ENCODE measurements around the gene PDE6B. TPM values are rescaled to one million over a fixed set of nuclear protein-coding genes. Genes with fewer than 3 reads are reported as not detected.

The PDE6B gene
- total RNA-seq, 4 donors from 2014 or later, result 0.81 to 5.5 (median 1.8) TPM

- TF ChIP-seq EP300 (IDR thresholded peaks at IDR 0.05), result no peak
- TF ChIP-seq CTCF (IDR thresholded peaks at IDR 0.05), result no peak
- TF ChIP-seq POLR2AphosphoS5 (IDR thresholded peaks at IDR 0.05), result no peak
- no peak for TF ChIP-seq POLR2A (IDR thresholded peaks at IDR 0.05)
- H3K4me3 ChIP-seq, result no peak overlapping the region
- H3K27ac ChIP-seq, result no peak overlapping the region
- ATAC-seq, result no peak
- 86 to 95% methylated on average over 4 to 5 of the region's 10 CpGs for WGBS, 2 donors (ENCODE audit: low coverage in 1 of 2)
- H3K27me3 ChIP-seq, result peaks cover 51% of the 10 kb centered on the region
- no peaks in the 10 kb centered on the region for H3K36me3 ChIP-seq
- no peaks in the 10 kb centered on the region for H3K9me3 ChIP-seq
- H3K4me1 ChIP-seq, result peaks cover 0 to 18% (median 8%) of the 10 kb centered on the region in 3 donors
These were observed 35.0 kb downstream of the PDE6B start for GRCh38 chr4:660401-660800.

GRCh38 chr4:661231-661630 is 35.9 kb downstream of the PDE6B start:
- no peak overlapping the region for H3K27ac ChIP-seq
- H3K9me3 ChIP-seq, result no peaks in the 10 kb centered on the region
- WGBS, 2 donors (ENCODE audit: low coverage in 1 of 2), result 90 to 100% methylated on average over 3 of the region's 3 CpGs
- no peak overlapping the region for H3K4me3 ChIP-seq
- TF ChIP-seq CTCF (IDR thresholded peaks at IDR 0.05) (no peak), POLR2AphosphoS5 (IDR thresholded peaks at IDR 0.05) (no peak), EP300 (IDR thresholded peaks at IDR 0.05) (no peak), POLR2A (IDR thresholded peaks at IDR 0.05) (no peak)
- peaks cover 0 to 18% (median 8%) of the 10 kb centered on the region in 3 donors for H3K4me1 ChIP-seq
- no peaks in the 10 kb centered on the region for H3K36me3 ChIP-seq
- peaks cover 51% of the 10 kb centered on the region for H3K27me3 ChIP-seq
- ATAC-seq, result no peak

GRCh38 chr4:661881-662761 is 36.7 kb downstream of the PDE6B start:
- 93% methylated on average over 3 of the region's 42 CpGs; no CpG with 5 or more reads in 1 of the 2 donors for WGBS, 2 donors (ENCODE audit: low coverage in 1 of 2)
- no peak for ATAC-seq
- TF ChIP-seq CTCF (IDR thresholded peaks at IDR 0.05), result no peak
- no peak for TF ChIP-seq POLR2A (IDR thresholded peaks at IDR 0.05)

GRCh38 chr4:663046-663437 is 37.7 kb downstream of the PDE6B start:
- Histone ChIP-seq H3K36me3 (no peaks in the 10 kb centered on the region), H3K27ac (peak overlapping the region in 2 of 4 donors; percentile 57 to 72), H3K9me3 (no peaks in the 10 kb centered on the region), H3K4me1 (peaks cover 0 to 18% (median 8%) of the 10 kb centered on the region in 3 donors), H3K27me3 (peaks cover 48% of the 10 kb centered on the region), H3K4me3 (peak overlapping the region in 1 of 2 donors; percentile 68)
- WGBS, 2 donors (ENCODE audit: low coverage in 1 of 2), result 31% methylated on average over 5 of the region's 20 CpGs; no CpG with 5 or more reads in 1 of the 2 donors
- TF ChIP-seq POLR2A (IDR thresholded peaks at IDR 0.05), result no peak
- ATAC-seq, result no peak

More at GRCh38 chr4:661881-662761, 36.7 kb downstream of the PDE6B start:
- Histone ChIP-seq H3K27me3 (peaks cover 50% of the 10 kb centered on the region), H3K36me3 (no peaks in the 10 kb centered on the region), H3K9me3 (no peaks in the 10 kb centered on the region), H3K4me3 (no peak overlapping the region), H3K27ac (no peak overlapping the region), H3K4me1 (peaks cover 0 to 18% (median 8%) of the 10 kb centered on the region in 3 donors)

- no peak for TF ChIP-seq CTCF (IDR thresholded peaks at IDR 0.05)
- TF ChIP-seq POLR2A (IDR thresholded peaks at IDR 0.05), result no peak
- TF ChIP-seq EP300 (IDR thresholded peaks at IDR 0.05), result no peak
- TF ChIP-seq POLR2AphosphoS5 (IDR thresholded peaks at IDR 0.05), result no peak
- Histone ChIP-seq H3K4me1 (peaks cover 0 to 18% (median 8%) of the 10 kb centered on the region in 3 donors), H3K36me3 (no peaks in the 10 kb centered on the region), H3K4me3 (peak overlapping the region; percentile 28 to 68), H3K9me3 (no peaks in the 10 kb centered on the region), H3K27ac (peak overlapping the region in 2 of 4 donors; percentile 57 to 72), H3K27me3 (peaks cover 48% of the 10 kb centered on the region)
- ATAC-seq, result peak; percentile 40
- 4 to 17% methylated on average over 4 to 6 of the region's 80 CpGs for WGBS, 2 donors (ENCODE audit: low coverage in 1 of 2)
These were observed 38.4 kb downstream of the PDE6B start for GRCh38 chr4:663438-664428.

Measured in gastroesophageal sphincter (tissue), 4 donors.